ENCODE measurements around the gene ADNP2. TPM values are rescaled to one million over a fixed set of nuclear protein-coding genes. Genes with fewer than 3 reads are reported as not detected.
A peak's percentile ranks its signal among the peaks of the same experiment; 100 is the strongest.

ADNP2 gene
- total RNA-seq, 2 donors from 2014 or later = 17.6 to 20.6 TPM

- intact Hi-C loops (cut with DNase I, micrococcal nuclease) = no loop called here
- ATAC-seq = no peak
Observed at GRCh38 chr18:80167331-80167730, 58.3 kb downstream of the ADNP2 start.

GRCh38 chr18:80167931-80168330, 58.9 kb downstream of the ADNP2 start:
- ATAC-seq = no peak
- no peak for DNase-seq
- intact Hi-C loops (cut with DNase I, micrococcal nuclease) = no loop called here

More at GRCh38 chr18:80167331-80167730, 58.3 kb downstream of the ADNP2 start:
- no peak for DNase-seq

GRCh38 chr18:80168346-80168745, 59.3 kb downstream of the ADNP2 start:
- DNase-seq (no peak), ATAC-seq (no peak)
- intact Hi-C loops (cut with DNase I, micrococcal nuclease) = no loop called here

- intact Hi-C loops (cut with DNase I, micrococcal nuclease) = no loop called here
Observed at GRCh38 chr18:80168982-80169381, 59.9 kb downstream of the ADNP2 start.

GRCh38 chr18:80169607-80170006, 60.5 kb downstream of the ADNP2 start:
- intact Hi-C loops (cut with DNase I, micrococcal nuclease) = no loop called here
- ATAC-seq (no peak), DNase-seq (no peak)

More at GRCh38 chr18:80168982-80169381, 59.9 kb downstream of the ADNP2 start:
- DNase-seq = no peak
- no peak for ATAC-seq

- ATAC-seq = no peak
Observed at GRCh38 chr18:80170395-80171053, 61.5 kb downstream of the ADNP2 start.

DNA sequence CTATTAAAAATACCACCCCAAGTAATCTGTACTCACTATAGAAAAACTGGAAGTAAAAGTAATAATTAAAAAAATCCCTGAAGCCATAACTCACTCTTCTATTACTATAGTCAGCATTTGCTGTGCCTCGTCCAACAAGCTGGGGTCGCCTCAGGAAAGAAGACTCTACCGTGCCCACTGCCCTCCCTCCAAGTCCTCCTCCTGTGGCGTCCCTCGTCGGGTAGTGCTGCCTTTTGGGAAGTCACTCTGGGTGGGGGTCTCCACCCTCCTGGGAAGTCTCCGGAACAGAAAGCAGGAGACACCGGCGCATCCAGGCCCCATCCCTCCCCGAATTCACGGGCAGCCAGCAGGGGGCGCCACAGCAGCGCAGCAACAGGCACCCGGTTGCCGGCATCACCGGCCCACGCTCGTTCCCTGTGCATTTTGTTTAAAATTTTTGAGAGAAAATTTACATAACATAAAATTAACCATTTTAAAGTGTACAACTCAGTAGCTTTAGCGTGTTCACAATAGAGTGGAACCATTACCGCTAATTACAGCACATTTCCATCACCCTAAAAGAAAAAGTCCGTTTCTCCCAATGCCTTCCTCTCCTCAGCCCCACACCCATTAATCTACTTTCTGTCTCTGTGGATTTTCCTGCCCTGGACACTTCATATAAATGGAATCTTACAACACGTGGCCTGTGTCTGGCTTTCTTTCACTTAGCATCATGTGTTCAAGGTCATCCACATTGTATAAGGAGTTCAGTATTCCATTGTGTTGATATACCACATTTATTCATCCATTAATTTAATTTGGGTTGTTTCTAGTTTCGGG, 62.2 kb downstream of the ADNP2 start:
- ATAC-seq = no peak
- intact Hi-C loops (cut with DNase I, micrococcal nuclease) = no loop called here
- peak in 1 of 2 donors; percentile 61 for DNase-seq

More at GRCh38 chr18:80170395-80171053, 61.5 kb downstream of the ADNP2 start:
- DNase-seq = no peak
- intact Hi-C loops (cut with DNase I, micrococcal nuclease) = no loop called here

DNA sequence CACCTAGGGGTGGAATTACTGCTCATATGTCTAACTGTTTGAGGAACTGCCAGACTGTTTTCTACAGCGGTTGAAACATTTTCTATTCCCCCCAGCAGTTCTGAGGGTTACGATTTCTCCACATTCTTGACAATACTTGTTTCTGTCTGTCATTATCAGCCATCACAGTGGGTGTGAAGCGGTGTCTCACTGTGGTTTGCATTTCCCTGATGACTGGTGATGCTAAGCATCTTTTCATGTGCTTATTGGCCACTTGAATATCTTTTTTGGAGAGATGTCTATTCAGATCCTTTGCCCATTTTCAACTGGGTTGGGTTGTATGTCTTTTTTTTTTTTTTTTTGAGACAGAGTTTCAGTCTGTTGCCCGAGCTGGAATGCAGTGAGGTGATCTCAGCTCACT, 63.0 kb downstream of the ADNP2 start:
- intact Hi-C loops (cut with DNase I, micrococcal nuclease) = no loop called here
- DNase-seq (no peak), ATAC-seq (no peak)

- intact Hi-C loops (cut with DNase I, micrococcal nuclease) = no loop called here
- ATAC-seq = no peak
- no peak for DNase-seq
Observed at GRCh38 chr18:80173060-80173459, 64.0 kb downstream of the ADNP2 start.

DNA sequence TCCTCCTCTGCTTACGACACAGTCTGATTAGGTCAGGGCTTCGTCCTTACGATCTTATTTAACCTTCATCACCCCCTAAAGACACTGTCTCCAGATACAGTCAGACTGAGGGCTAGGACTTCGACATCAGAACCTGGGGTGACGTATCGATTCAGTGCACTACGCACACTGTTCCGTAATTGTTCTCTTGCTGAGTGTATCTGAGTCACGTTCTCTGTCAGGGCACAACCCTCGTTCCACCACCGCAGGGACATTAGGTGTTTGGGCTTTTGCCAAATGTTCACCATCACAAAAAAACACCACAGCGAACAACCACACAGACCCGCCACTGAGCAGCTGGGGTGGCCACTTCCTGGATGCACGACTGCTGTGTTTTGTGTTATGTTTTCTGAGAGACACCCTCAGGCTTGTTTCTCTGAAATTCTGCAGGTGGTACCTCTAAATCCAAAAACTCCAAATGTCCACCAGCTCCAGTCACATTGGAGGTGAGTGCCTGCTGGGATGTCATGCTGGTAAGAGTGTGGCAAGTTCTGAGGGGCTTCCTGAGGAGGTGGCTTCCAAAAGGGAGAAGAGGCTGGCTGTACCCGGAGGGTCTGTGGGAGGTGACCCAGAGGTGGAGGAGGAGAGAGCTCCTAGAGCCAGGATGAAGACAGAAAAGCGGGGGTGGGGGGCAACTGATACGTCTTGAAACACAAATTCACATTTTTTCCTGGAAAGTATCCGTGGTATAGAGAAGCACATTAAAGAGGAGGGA, 66.6 kb downstream of the ADNP2 start:
- peak; percentile 15 for ATAC-seq
- intact Hi-C loops (cut with DNase I, micrococcal nuclease) = no loop called here
- no peak for DNase-seq

GRCh38 chr18:80176334-80177073, 67.4 kb downstream of the ADNP2 start:
- no peak for DNase-seq

GRCh38 chr18:80177128-80177527, 68.1 kb downstream of the ADNP2 start:
- intact Hi-C loops (cut with DNase I, micrococcal nuclease) = no loop called here
- no peak for DNase-seq
- ATAC-seq = no peak

More at GRCh38 chr18:80176334-80177073, 67.4 kb downstream of the ADNP2 start:
- intact Hi-C loops (cut with DNase I, micrococcal nuclease) = no loop called here
- no peak for ATAC-seq

GRCh38 chr18:80178935-80179818, 70.1 kb downstream of the ADNP2 start:
- no peak for ATAC-seq

GRCh38 chr18:80179857-80180558, 70.9 kb downstream of the ADNP2 start:
- intact Hi-C loops (cut with DNase I, micrococcal nuclease) = no loop called here
- DNase-seq = peak in 1 of 2 donors; percentile 33
- peak; percentile 72 for ATAC-seq

More at GRCh38 chr18:80178935-80179818, 70.1 kb downstream of the ADNP2 start:
- intact Hi-C loops (cut with DNase I, micrococcal nuclease) = no loop called here
- no peak for DNase-seq

GRCh38 chr18:80180778-80181564, 71.9 kb downstream of the ADNP2 start:
- intact Hi-C loops (cut with DNase I, micrococcal nuclease) = no loop called here
- no peak for ATAC-seq
- no peak for DNase-seq

DNA sequence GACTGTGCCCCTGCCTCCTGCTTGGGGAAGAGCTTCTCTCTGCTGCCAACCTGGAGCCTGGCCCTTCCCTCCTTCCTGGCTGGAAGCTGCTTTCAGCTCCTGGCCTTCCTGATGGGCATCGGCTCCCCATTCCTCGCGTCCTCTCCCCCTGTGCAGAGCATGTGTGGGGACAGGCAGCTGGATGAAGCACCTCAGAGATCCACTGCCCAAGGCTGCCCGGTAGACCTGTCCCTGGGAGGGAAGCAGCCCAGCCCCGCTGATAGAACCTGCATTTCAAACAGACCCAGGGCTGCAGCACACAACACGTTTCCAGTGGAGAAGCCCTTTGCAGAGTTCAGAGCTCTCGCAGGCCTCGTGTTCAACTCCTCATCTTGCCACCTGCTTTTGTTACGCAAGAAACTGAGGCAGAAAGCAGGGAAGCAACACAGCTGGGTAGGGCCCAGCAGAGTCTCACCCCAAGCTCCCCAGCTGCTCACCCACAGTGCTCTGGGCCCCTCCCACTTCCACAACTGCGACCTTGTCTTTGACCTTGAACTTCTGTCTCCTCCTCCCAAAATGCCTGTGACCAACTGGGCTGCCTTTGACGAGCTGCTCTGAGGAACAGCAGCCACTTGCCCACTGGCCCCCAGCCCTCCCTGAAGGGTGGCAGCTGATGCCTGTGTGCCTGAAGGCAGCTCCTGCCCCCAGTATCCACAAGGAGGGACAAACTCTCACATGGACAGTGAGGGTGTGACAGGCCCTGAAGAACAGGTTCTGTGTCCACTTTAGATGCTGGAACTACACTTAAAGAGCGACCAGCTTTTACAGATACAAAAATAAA, 72.8 kb downstream of the ADNP2 start:
- ATAC-seq (no peak), DNase-seq (no peak)
- intact Hi-C loops (cut with DNase I, micrococcal nuclease) = no loop called here
